ENCODE measurements around the gene ATP2A1.
"Not testable (repeated sequence)": the region's sequence is repeated elsewhere in the genome, so short reads cannot be mapped to it uniquely, and the experiment has no call there.

The ATP2A1 gene

DNA sequence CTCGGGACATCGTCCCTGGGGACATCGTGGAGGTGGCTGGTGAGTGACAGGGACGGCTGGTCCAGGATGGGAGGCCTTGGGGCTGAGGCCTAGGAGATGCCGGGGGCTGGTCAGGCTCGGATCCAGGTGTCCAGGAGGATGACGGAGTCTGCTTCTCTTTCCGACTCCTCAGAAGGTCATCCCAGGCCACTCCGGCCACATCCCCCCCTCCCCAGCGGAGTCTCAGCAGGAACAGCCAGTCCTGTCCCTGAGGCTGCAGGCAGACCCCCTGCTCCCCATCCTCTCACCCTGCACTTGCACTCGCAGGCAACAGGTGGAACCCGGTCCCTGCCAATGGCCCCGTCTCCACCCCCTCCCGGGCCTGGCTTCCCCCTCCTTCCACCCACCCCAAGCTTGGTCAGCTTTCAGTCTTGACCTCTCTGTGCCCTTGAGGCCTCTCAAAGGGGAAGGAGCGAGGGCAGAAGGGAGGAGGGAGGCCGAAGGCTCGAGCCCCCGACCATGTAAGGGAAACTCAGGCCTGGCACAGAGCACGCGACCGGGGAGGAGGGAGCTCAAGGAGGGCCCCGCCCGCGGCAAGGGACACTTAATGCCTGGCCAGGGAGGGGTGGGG is 4.4 kb downstream of the ATP2A1 start:
- peak; percentile 63 for DNase-seq

DNA sequence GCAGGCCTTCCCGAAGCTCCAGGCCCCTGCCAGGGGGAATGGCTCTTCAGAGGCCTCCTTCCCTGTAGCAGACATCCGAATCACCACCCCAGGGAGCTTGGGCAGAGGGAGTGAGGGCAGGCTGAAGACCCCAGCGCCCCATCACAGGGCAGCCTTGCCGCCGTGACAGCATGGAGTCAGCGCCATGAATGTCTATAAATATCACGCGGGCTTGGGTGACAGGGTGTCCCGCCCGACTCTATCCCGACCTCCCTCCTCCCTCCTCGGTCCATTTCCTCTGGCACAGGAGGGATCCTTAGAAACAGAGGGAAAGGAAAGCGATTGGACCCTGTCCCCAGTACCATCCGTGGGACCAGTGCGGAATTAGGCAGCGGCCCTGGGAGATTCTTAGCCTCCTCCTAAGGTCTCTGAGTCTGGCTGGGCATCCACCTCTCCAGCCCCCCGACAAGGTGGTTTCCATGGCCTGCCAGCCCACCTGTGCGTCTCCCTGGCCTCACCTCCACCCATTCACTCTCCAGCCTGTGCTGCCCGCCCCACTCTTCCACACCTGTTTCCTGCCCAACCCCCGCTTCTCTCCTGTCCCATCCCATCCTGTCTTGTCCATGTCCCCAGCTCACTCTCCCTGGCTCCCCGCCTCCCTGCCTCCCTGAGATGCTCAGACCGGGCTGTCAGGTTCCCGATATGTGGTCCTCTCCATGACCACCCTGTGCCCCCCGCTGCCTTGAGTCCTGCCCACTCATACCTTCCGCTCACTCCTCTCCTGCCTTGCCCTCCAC is 5.1 kb downstream of the ATP2A1 start:
- DNase-seq: no peak

DNA sequence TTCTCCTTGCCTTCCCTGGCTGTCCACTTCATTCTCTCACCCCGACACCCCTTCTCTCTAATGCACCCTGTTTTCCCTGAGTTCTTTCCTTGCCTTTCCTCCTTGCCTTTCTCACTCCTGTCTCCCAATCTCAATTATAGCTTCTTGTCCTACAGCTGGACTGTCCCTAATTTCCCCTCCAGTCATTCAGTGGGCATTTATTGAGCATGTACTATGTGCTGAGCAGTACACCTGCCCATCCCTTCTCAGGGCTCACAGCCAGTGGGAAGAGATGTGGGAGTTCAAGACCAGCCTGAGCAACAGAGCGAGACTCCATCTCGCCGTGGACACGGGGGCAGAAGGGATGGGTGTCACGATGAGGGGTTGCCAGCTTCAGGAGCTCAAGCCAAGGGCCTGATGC is 5.8 kb downstream of the ATP2A1 start:
- DNase-seq: no peak

DNA sequence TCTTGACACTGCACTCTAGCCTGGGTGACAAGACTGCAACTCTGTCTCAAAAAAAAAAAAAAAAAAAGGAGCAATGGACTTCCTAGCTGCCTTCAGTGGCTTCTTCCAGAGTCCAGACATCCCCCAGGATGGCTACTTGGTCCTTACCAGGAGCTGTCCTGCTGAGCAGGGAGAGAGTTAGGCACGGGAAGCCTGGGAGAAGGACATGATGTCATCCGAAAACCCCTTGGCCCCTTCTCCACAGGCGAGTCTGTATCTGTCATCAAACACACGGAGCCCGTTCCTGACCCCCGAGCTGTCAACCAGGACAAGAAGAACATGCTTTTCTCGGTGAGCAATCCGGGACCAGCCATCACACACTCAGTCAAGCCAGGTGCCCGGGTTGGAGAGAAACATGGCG is 8.7 kb downstream of the ATP2A1 start:
- no peak for DNase-seq

DNA sequence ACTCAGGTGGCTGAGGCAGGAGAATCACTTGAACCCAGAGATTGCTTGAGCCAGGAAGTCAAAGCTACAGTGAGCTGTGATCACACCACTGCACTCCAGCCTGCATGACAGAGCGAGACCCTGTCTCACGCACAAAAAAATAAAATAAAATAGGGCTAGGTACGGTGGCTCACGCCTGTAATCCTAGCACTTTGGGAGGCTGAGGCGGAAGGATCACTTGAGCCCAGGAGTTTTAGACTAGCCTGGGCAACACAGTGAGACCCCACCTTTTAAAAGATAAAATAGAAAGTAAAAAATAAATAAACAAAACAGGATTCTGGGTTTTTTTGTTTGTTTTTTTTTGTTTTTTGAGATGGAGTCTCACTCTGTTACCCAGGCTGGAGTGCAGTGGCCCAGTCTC is 12.1 kb downstream of the ATP2A1 start:
- DNase-seq: not testable (repeated sequence)

DNA sequence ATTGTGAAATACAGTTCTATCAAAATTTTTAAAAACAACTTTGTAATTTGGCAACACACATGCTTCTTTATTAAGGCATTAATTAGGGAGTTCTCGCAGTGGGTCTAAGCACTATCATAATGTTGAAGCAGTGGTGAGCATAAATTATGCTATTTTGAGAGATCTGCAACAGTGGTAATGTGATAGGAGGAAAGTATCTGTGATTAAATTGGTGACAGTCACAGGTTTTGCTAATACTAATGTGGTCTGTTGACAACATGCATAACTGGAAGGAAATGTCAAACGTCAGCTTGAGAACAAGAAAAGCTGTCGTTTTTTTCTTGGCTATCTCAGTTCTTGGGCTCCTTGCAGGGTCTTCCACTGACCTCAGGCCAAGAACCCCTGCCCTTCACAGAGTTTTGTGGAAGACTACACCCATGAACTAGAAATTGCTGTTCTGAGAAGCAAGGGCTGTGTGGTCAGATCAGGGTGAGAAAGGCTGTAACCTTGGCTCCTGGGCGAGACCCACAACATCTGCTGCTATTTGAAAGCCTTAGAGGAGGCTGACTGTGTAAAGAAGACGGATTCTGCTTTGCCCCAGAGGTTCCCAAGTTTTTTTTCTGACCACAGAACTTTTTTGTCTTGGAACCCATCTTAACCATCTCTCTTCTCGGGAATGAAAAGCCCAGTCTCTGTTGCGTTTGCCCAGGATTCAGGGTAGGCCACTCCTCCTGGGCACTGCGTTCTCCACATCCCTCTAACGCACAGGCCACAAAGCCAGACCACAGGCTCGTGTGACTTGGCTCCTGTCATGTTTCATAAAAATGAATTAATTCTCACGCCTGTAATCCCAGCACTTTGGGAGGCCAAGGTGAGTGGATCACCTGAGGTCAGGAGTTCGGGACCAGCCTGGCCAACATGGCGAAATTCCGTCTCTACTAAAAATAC is 13.9 kb downstream of the ATP2A1 start:
- no peak for DNase-seq

DNA sequence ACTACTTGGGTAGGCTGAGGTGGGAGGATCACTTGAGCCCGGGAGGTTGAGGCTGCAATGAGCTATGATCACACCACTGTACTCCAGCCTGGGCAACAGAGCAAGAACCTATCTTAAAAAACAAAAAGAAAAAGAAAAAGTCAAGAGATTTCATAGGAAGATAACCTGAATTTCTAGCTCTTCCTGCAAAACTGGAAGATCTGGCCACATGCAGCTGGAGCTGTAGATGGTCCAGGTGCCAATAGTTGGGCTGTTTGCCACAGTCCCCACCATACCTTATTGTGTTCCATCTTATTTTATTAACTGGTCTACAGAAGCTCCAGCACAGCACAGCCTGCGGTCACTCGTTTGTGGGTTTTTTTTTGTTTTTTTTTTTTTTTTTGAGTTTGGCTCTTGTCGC is 15.0 kb downstream of the ATP2A1 start:
- DNase-seq: no peak

DNA sequence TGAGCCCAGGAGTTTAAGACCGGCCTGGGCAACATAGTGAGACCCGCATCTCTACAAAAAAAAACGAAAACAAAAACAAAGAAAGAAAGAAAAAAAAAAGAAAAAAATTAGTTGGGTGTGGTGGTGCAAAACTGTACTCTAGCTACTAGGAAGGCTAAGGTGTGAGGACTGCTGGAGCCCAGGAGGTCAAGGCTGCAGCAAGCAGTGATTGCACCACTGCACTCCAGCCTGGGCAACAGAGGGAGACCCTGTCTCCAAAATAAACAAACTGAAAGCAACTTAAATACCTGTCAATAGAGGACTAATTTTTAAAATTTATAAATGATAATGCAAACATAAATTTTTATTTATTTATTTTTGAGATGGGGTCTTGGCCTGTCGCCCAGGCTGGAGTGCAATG is 17.3 kb downstream of the ATP2A1 start:
- DNase-seq: no peak

DNA sequence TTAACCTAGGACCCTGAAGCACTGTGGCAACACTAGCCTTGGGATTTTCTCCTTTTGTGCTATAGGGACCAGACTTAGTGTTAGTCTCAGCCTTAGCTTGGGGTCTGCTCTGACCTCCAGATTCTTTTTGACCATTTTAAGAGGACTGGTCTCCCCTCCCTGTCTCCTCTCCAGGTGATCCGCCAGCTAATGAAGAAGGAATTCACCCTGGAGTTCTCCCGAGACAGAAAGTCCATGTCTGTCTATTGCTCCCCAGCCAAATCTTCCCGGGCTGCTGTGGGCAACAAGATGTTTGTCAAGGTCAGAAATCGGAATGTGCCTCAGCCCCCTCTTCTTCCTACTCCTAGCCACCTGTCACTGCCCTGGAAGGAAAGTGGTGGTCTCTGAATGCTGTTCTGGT is 19.5 kb downstream of the ATP2A1 start:
- DNase-seq: no peak

DNA sequence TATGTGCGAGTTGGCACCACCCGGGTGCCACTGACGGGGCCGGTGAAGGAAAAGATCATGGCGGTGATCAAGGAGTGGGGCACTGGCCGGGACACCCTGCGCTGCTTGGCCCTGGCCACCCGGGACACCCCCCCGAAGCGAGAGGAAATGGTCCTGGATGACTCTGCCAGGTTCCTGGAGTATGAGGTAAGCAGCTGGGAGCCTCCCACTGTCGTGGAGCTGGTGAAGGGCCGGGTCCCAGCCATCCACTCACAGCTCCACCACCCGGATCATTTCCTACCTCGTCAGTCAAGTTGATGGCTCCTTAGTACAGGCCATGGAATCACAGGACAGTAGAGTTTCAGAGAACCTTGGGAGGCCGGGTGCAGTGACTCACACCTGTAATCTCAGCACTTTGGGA is 20.0 kb downstream of the ATP2A1 start:
- no peak for DNase-seq

DNA sequence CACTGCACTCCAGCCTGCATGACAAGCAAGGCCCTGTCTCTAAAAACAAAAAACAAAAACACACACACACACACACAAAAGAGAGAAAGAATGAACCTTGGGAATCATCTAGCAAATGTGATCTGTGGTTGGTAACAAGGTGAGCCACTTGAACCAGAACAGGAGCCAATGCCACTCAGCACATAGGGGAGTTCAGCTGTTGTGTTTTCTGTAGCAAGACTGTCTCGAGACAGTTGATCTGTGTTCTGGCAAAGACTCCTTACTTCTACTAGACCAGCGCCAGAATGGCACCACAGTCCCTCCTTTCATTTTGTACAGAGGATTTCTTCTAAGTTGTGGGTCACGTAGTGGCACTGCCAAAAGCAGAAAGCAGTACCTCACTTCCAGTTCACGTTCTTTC is 20.7 kb downstream of the ATP2A1 start:
- no peak for DNase-seq

DNA sequence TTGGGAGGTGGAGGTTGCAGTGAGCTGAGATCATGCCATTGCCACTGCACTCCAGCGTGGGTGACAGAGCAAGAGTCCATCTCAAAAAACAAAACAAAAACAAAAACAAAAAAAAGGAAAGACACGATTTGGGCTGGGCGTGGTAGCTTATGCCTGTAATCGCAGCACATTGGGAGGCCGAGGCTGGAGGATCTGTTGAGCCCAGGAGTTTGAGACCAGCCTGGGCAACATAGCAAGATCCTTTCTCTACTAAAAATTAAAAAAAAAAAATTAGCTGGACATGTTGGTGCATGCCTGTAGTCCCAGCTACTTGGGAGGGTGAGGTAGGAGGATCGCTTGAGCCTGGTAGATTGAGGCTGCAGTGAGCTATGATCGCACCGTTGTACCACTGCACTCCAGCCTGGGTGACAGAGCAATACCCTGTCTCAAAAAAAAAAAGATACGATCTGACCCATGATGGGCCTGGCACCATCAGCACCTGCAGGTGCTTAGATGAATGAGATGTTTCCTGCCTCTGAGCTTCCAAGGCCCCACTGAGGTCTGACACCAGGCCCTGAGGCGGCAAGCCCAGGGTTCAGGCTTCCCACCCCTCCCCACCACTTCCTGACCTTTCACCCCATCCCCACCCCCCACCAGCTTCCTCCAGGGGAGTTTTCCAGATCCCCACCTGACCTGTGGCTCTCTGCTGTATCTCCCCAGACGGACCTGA is 21.7 kb downstream of the ATP2A1 start:
- DNase-seq: no peak

DNA sequence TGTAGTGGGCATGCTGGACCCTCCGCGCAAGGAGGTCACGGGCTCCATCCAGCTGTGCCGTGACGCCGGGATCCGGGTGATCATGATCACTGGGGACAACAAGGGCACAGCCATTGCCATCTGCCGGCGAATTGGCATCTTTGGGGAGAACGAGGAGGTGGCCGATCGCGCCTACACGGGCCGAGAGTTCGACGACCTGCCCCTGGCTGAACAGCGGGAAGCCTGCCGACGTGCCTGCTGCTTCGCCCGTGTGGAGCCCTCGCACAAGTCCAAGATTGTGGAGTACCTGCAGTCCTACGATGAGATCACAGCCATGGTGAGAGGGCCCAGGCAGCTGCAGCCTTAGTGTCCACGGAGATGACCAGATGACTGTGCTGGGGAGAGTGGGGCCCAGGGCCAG is 22.3 kb downstream of the ATP2A1 start:
- no peak for DNase-seq

DNA sequence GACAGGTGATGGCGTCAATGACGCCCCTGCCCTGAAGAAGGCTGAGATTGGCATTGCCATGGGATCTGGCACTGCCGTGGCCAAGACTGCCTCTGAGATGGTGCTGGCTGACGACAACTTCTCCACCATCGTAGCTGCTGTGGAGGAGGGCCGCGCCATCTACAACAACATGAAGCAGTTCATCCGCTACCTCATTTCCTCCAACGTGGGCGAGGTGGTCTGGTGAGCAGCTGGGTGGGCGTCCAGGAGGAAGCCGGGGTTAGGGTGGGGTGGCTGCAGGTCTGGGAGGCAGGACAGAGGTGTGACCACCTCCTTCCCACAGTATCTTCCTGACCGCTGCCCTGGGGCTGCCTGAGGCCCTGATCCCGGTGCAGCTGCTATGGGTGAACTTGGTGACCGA is 23.6 kb downstream of the ATP2A1 start:
- DNase-seq: no peak

DNA sequence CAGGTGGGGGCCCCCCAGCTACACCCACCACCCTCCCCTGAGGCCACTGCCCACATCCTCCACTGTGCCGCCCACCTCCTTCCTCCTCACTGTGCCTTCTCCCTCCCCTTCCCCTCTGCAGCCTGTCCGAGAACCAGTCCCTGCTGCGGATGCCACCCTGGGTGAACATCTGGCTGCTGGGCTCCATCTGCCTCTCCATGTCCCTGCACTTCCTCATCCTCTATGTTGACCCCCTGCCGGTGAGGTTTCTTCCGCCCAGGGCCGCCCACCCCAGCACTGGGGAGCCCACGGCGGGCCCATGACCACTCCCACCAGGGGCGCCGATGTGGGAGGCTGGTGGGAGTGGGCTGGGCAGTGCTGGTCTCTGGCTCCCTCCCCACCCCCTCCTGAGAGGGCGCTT is 24.6 kb downstream of the ATP2A1 start:
- DNase-seq: no peak

DNA sequence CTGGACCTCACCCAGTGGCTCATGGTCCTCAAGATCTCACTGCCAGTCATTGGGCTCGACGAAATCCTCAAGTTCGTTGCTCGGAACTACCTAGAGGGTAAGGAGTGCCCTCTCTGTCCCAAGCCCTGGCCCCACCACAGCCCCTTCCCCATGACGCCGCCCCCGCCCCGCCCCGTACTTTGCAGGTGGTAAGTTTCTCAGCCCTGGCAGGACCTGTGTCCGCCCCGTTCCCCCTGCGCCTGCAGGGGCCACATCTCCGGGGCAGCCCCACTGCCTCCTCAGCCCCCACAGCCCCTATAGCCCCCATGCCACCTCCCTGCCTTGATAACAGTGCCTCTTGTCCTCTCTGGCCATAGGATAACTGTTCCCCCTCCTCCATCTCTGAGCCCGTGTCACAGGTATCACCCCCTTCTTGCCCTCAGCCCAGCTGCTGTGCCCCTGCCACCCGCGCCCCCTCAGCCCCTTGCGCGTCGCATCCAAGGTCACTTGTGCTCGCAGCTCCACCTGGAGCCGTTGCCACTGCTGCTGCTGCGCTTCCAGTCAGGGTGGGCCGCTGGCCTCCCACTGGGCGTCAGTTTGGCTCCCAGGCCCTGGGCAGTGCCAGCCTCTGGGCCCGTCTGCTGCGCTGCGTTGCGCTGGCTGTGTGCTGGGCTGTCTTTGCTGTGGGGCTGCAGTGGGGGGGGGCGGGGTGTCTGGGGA is 25.2 kb downstream of the ATP2A1 start:
- no peak for DNase-seq

DNA sequence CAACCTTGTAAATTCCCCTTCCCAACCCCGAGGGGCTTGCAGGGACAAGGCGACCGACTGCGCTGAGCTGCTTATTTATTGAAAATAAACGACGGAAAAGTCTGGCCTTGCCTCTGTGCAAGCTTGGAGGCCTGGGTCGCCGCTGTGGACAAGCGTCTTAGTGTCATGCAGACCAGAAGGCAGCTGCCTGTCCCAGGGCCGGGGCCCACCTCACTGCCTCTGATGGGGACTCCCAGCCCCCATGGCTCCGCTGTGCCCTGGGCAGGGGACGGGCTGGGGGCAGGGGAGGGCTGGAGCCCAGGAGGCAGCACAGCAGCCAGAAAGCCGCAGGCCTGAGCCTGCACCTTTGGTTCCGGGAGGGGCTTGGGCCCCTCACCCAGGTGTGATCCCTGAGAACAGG is 26.1 kb downstream of the ATP2A1 start:
- no peak for DNase-seq

DNA sequence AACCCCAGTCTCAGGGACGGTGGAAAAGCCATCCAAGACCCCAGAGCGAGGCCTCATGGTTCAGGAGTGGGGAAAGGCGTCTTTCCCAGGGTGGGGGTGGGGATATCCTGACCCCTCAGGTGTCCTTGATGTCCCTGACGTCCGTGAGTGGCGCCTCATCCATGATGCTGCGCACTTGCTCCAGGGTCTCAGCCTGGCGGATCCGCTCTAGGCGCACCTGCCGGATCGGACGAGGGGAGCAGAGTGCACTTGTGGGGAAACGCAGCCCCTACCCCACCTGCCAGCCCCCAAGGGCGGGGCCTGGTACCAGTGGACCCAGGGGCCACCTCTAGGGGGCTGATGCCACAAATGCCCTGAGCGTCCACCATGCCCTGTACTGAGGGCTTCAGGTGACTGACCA is 26.5 kb downstream of the ATP2A1 start:
- DNase-seq: no peak

DNA sequence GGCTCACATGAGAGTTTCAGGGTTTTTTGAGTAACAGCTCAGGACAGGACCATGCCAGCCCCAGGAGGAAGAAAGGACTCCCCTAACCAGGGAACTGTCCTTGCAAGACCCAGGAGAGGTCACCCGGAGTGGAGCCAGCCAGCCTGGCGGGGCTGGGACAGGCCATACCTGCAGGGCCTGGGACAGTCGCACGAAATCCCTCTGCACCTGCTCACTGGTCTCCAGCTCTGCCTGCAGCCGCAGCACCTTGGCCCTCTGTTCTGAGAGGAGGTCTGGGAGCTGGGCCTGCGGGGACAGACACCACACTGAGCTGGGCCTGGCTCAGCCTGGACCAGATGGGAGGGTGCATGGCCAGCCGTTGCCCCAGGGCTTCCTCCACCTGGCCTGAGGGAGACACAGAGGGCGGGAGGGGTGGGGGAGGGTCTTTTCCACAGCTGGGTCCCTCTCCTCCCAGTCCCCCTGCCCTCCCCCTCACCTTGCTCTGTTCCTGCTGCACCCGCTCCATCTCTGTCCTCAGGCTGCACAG is 27.0 kb downstream of the ATP2A1 start:
- DNase-seq: no peak

DNA sequence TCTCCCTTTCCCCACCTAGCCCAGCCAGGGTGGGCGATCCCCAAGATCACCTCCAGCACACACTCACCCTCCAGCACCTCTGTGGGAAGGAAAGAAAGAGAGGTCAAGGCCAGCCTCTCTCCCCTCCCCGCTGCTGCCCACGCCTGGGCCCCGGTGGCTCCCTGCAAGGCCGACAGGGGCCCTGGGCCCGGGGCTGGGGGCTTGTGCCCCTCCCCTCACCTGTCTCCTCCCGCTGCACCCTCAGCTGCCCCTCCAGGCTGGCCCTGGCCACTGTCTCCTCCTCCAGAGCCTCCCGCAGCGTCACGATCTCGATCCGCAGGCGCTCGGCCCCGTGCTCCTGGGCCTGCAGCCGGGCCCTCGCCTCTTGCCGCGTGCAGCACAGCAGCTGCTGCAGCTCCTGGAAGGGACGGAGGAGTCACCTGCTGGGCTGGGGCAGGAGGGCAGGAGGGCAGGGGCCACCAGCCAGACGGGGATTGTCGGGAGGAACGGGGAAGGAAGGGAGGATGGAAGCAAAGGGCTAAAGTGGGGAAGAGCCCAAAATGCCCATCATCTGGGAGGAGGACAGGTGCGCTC is 27.6 kb downstream of the ATP2A1 start:
- DNase-seq: no peak

Data from right kidney (tissue), 1 donor.